RWPE2 (cell line): ENCODE measurements around the gene IFIT1.
A peak's percentile ranks its signal among the peaks of the same experiment; 100 is the strongest.

Experiments
- ATAC-seq: fragments of 200-7000 bp; cut with Tn5 transposase; 3 replicates; pipeline ENCODE4 v1.9.1; 2021; ENCODE audit warnings: low read depth
- DNase-seq: peaks from one replicate; pipeline ENCODE4 v3.0.0-alpha.2; 2020; ENCODE audit warnings: low spot score
- H3K27ac ChIP-seq: fragments of 450-650 bp; 2 replicates; pipeline ENCODE4 v1.5.1; 2017; ENCODE audit warnings: mild to moderate bottlenecking; ENCODE audit not compliant: poor library complexity, severe bottlenecking
- H3K27me3 ChIP-seq: fragments of 250-450 bp; sonication (Bioruptor Pico); 2 replicates; pipeline ENCODE4 v1.5.1; 2021; ENCODE audit warnings: mild to moderate bottlenecking, moderate library complexity; ENCODE audit not compliant: insufficient read depth, poor library complexity, severe bottlenecking
- H3K36me3 ChIP-seq: fragments of 250-450 bp; sonication (Bioruptor Pico); 2 replicates; pipeline ENCODE4 v1.5.1; 2020; ENCODE audit warnings: low read depth, mild to moderate bottlenecking, moderate library complexity
- H3K4me1 ChIP-seq: fragments of 250-450 bp; sonication (Bioruptor Pico); 2 replicates; pipeline ENCODE4 v1.5.1; 2021; ENCODE audit warnings: mild to moderate bottlenecking, moderate library complexity; ENCODE audit not compliant: insufficient read depth, poor library complexity, severe bottlenecking
- H3K4me3 ChIP-seq: fragments of 250-450 bp; sonication (Bioruptor Pico); 2 replicates; pipeline ENCODE4 v1.5.1; 2021; ENCODE audit warnings: mild to moderate bottlenecking, moderate library complexity; ENCODE audit not compliant: severe bottlenecking
- H3K9me3 ChIP-seq: fragments of 250-450 bp; sonication (Bioruptor Pico); 2 replicates; pipeline ENCODE4 v1.5.1; 2021; ENCODE audit warnings: mild to moderate bottlenecking, moderate library complexity; ENCODE audit not compliant: severe bottlenecking
- TF ChIP-seq, protein P1 (sequence below): fragments of 450-650 bp; IDR thresholded peaks from one replicate; pipeline ENCODE4 v1.5.1; 2017; ENCODE audit warnings: mild to moderate bottlenecking, moderate library complexity; ENCODE audit not compliant: poor library complexity, severe bottlenecking

IFIT1 gene

DNA sequence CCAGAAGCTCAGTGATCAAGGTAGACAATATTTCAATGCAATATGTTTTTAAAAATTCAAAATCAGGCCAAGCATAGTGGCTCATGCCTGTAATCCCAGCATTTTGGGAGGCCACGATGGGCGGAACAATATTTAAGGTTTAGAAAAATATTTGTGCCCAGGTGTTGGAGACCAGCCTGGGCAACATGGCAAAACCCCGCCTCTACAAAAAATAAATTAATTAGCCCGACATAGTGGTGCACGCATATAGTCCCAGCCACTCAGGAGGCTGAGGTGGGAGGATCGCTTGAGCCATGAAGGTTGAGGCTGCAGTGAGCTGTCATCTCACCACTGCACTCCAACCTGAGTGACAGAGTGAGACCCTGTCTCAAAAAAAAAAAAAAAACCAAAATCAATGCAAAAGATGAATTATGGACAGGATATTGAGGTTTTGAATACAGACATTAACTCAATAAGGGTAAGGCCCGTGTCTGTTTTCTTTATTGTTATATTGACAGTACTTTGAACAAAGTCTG lies 21.0 kb downstream of the IFIT1 start:
- H3K4me1 ChIP-seq = no peaks in the 10 kb centered on the region
- ATAC-seq = no peak
- H3K27me3 ChIP-seq = no peaks in the 10 kb centered on the region
- H3K27ac ChIP-seq = peak overlapping the region; percentile 54
- TF ChIP-seq, protein P1, sequence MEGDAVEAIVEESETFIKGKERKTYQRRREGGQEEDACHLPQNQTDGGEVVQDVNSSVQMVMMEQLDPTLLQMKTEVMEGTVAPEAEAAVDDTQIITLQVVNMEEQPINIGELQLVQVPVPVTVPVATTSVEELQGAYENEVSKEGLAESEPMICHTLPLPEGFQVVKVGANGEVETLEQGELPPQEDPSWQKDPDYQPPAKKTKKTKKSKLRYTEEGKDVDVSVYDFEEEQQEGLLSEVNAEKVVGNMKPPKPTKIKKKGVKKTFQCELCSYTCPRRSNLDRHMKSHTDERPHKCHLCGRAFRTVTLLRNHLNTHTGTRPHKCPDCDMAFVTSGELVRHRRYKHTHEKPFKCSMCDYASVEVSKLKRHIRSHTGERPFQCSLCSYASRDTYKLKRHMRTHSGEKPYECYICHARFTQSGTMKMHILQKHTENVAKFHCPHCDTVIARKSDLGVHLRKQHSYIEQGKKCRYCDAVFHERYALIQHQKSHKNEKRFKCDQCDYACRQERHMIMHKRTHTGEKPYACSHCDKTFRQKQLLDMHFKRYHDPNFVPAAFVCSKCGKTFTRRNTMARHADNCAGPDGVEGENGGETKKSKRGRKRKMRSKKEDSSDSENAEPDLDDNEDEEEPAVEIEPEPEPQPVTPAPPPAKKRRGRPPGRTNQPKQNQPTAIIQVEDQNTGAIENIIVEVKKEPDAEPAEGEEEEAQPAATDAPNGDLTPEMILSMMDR = no peak
- no peak overlapping the region for H3K4me3 ChIP-seq
- DNase-seq = no peak
- H3K36me3 ChIP-seq = peaks cover 12% of the 10 kb centered on the region
- H3K9me3 ChIP-seq = no peaks in the 10 kb centered on the region

GRCh38 chr10:89414146-89414878 lies 21.9 kb downstream of the IFIT1 start, which contains the start of gene IFIT5:
IFIT5 (plus strand) TSS chr10:89414568; CDS start chr10:89414799, 231 bp downstream.
- Histone ChIP-seq H3K4me3 (peak within 1 kb of the TSS; percentile 58), H3K36me3 (peaks cover 18% of the 10 kb centered on the region), H3K9me3 (no peaks in the 10 kb centered on the region), H3K27me3 (no peaks in the 10 kb centered on the region), H3K27ac (peak within 1 kb of the TSS; percentile 54), H3K4me1 (peaks cover 4% of the 10 kb centered on the region)
- ATAC-seq = peak; percentile 91
- DNase-seq = peak; percentile 49
- TF ChIP-seq, protein P1 = no peak

- Histone ChIP-seq H3K9me3 (no peaks in the 10 kb centered on the region), H3K27ac (peak overlapping the region; percentile 54), H3K36me3 (peaks cover 24% of the 10 kb centered on the region), H3K27me3 (no peaks in the 10 kb centered on the region), H3K4me3 (peak overlapping the region; percentile 58), H3K4me1 (peaks cover 4% of the 10 kb centered on the region)
- TF ChIP-seq, protein P1 = no peak
- ATAC-seq (peak; percentile 71), DNase-seq (peak; percentile 56)
These were observed 22.7 kb downstream of the IFIT1 start for GRCh38 chr10:89414879-89415821.

- H3K36me3 ChIP-seq = peaks cover 29% of the 10 kb centered on the region
- H3K4me3 ChIP-seq = no peak overlapping the region
- H3K27me3 ChIP-seq = no peaks in the 10 kb centered on the region
- DNase-seq (no peak), ATAC-seq (no peak)
- no peak overlapping the region for H3K27ac ChIP-seq
- H3K4me1 ChIP-seq = peaks cover 4% of the 10 kb centered on the region
- H3K9me3 ChIP-seq = no peaks in the 10 kb centered on the region
- TF ChIP-seq, protein P1 = no peak
These were observed 24.0 kb downstream of the IFIT1 start for GRCh38 chr10:89416465-89416864.
